T47D (cell line): ENCODE data around the gene SMYD3.

Source experiments
- DNase-seq, 2 experiments: peaks; one replicate each; pipeline versions ENCODE4 v3.0.0 to v3.0.0-alpha.2; 2011 to 2012; ENCODE audit warnings: low read depth in 1 of 2, low spot score in 1 of 2
- JUND ChIP-seq: IDR thresholded peaks from 2 replicates; pipeline ENCODE4 v1.6.1; 2012; ENCODE audit warnings: low read depth
- in situ Hi-C: cut with HindIII; loops from 2 replicates; pipeline ENCODE4 v1.10.0; 2016; ENCODE audit warnings: low sequenced_read_pairs, low pct_unique_long_range_greater_than_20kb

SMYD3 gene

DNA sequence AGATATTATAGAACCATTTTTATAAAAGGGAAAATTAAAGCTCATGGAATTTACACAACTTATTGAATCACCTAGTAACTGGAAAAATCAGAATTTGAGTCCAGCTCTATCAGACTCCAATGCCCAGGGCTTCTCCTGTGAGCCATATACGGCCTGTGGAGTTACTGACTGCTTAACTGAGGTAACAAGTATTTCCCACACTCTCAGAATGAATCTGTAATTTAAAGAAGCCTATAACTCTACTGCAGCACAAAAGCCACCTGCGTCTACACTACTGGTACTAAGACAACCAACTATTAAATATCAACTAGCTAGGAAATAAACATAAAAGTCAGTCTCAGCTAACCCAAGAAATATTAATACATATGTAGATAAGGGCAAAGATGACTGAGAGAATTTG is 29.4 kb downstream of the SMYD3 start:
- DNase-seq = no peak
- TF ChIP-seq JUND = no peak
- in situ Hi-C loops = no loop called here

DNA sequence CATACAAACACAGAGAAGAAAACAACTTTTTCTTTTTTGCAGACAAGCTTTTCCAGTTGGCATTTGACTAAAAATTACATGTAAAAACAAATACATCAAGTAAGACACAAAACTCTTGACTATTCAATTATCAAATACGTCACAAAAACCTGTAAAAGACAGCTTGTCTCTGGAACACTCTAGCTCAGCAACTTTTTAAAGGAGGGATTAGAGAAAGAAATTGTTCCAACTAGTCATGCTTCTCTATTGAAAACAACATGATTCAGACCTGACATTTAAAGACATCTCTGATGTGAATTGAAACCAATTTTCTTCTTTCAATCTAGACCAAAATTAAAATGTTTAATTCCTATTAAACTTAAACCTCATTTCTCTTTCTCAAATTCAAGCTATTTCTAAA is 30.3 kb downstream of the SMYD3 start:
- DNase-seq = no peak
- in situ Hi-C loops = no loop called here
- no peak for TF ChIP-seq JUND

- DNase-seq = no peak
- TF ChIP-seq JUND = no peak
- in situ Hi-C loops = no loop called here
Measured at GRCh38 chr1:246471688-246472087, 35.4 kb downstream of the SMYD3 start.

DNA sequence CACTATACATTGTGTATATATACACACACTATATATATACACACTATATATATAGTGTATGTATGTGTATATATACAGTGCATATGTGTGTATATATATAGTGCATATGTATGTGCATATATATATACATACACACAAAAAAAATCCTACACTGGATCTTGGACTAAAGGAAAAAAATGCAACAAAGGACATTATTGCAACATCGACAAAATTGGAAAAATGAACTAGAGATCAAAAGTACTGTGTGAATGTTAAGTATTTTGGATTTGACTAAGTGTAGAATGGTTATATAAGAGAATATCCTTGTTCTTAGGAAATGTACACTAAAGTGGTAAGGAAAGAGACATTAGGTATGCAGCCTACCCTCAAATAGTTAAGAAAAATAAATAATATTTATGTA is 36.5 kb downstream of the SMYD3 start:
- TF ChIP-seq JUND = no peak
- no peak for DNase-seq
- in situ Hi-C loops = no loop called here

DNA sequence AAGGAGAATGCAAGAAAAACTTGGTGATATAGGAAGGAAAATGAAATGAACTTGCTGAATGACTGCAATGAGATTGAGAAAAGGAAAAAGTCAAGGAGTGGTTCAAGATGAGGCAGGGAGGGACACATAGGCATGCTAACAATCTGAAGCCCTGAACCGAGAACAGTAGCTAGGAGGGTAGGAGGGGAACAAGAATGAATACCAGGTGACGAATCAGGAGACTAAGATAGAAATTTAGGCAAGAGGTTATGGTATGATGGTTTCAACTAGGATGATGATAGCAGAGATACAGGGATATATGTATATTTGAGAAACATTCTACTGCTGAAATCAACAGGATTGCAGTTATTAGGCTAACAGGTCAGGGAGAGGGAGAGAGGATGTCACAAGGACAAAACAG is 44.1 kb downstream of the SMYD3 start:
- in situ Hi-C loops = no loop called here
- no peak for TF ChIP-seq JUND
- DNase-seq = no peak

GRCh38 chr1:246460406-246460805 is 46.7 kb downstream of the SMYD3 start:
- in situ Hi-C loops = no loop called here
- no peak for TF ChIP-seq JUND
- no peak for DNase-seq

- in situ Hi-C loops = no loop called here
- no peak for DNase-seq
- TF ChIP-seq JUND = no peak
Measured at GRCh38 chr1:246459221-246459620, 47.9 kb downstream of the SMYD3 start.

DNA sequence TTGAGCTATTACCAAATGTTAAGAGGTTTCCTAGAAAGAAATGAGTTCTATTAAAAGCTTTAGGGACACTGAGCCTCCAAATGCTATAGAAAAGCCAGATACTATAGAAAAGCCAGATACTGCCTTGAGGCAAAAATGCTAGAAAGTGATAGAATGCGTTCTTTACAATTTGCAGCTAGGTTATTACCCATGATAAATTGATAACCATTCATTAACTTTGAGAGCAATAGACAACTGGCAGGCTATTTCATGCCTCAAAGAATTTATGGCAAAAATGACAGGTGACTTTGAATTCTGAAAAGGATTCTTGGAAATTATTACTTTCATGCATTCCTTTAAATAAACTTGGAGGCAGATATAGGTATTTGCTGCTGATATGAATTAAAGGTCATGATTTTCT is 51.6 kb downstream of the SMYD3 start:
- no peak for DNase-seq
- no peak for TF ChIP-seq JUND
- in situ Hi-C loops = no loop called here

- no peak for TF ChIP-seq JUND
- DNase-seq = no peak
- in situ Hi-C loops = no loop called here
Measured at GRCh38 chr1:246454655-246455054, 52.4 kb downstream of the SMYD3 start.

- peak; percentile 13 to 45 for DNase-seq
- in situ Hi-C loops = no loop called here
- TF ChIP-seq JUND = no peak
Measured at GRCh38 chr1:246450611-246451251, 56.3 kb downstream of the SMYD3 start.

DNA sequence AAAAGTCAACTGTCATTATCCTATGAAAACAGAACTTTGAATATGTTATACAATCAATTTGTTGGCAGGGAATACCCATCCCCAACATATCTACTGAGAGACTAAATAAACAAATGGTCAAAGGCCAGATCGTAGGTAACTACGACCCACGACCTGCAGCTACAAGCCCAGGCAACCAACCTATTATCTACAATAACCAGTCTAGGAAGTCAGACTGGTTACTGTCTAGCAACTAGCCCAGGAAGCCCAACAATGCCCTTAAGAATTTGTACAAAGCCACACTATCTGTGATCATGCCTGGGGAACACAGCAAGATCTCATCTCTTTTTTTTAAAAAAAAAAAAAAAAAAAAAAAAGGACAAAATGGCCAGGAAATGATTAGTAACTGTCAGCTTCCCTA is 58.7 kb downstream of the SMYD3 start:
- DNase-seq = peak in 1 of 2 experiments; percentile 33
- no peak for TF ChIP-seq JUND
- in situ Hi-C loops = no loop called here

- TF ChIP-seq JUND = no peak
- DNase-seq = no peak
- in situ Hi-C loops = no loop called here
Measured at GRCh38 chr1:246447501-246447900, 59.6 kb downstream of the SMYD3 start.

DNA sequence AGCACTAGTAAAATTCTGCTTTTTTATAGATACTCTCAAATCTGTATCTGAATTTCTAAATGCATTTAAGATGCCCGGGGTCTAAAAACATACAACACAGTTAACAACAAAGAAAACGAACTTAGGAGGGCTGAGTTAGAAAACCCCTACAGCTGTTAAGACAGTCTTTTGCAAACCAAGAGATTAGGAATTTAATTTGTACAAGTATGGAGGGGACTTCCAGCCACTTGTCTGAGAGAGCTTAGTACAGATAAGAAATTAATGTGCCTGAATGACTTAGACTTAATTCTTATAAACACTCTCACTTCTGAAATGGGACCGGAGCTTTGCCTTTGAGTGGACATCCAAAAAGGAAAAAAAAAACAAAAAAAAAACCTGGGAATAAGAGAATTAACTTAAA is 61.6 kb downstream of the SMYD3 start:
- in situ Hi-C loops = no loop called here
- no peak for TF ChIP-seq JUND
- DNase-seq = no peak

DNA sequence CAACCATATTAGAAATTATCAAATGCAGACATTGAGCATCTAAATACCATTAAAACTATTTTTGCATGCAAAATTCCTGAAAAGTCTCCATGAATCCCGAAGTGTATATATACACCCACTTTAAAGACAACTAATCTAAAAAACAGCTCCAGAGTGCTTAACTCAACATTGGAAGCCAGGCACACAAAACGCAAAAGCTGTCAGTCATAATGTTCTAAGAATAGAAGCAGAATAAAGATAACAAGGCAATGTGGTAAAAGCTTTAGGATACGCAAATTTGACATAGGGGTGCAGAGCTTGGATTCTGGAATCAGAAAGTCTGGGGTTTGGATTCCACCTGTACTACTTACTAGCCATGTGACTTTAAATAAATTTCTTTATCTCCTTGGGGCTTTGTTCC is 62.5 kb downstream of the SMYD3 start:
- in situ Hi-C loops = no loop called here
- no peak for DNase-seq
- no peak for TF ChIP-seq JUND
